ENCODE results near the gene GSTT2B. TPM values are rescaled to one million over a fixed set of nuclear protein-coding genes. Genes with fewer than 3 reads are reported as not detected.
"Not testable (repeated sequence)": the region's sequence is repeated elsewhere in the genome, so short reads cannot be mapped to it uniquely, and the experiment has no call there.

GSTT2B gene
- polyA plus RNA-seq, 3 donors: 6.2 to 12.9 (median 10.0) TPM

- not testable (repeated sequence) for H3K27ac ChIP-seq (ENCODE audit: low read depth, low read length)
- WGBS, 3 donors: 79 to 87% (median 84%) methylated on average over 8 of the region's 8 CpGs
These were observed 6.6 kb downstream of the GSTT2B start for GRCh38 chr22:23954193-23954990.

- H3K27ac ChIP-seq (ENCODE audit: low read depth, low read length): not testable (repeated sequence)
- 57 to 87% (median 70%) methylated on average over 3 to 4 of the region's 4 CpGs for WGBS, 3 donors
These were observed 7.5 kb downstream of the GSTT2B start for GRCh38 chr22:23953485-23953884.

GRCh38 chr22:23952794-23953405 is 8.1 kb downstream of the GSTT2B start:
- not testable (repeated sequence) for H3K27ac ChIP-seq (ENCODE audit: low read depth, low read length)
- 68 to 77% (median 73%) methylated on average over 9 to 11 of the region's 11 CpGs for WGBS, 3 donors

GRCh38 chr22:23951383-23951782 is 9.6 kb downstream of the GSTT2B start:
- WGBS, 3 donors: 84 to 97% (median 90%) methylated on average over 2 of the region's 2 CpGs
- H3K27ac ChIP-seq (ENCODE audit: low read depth, low read length): not testable (repeated sequence)

- H3K27ac ChIP-seq (ENCODE audit: low read depth, low read length): not testable (repeated sequence)
- WGBS, 3 donors: 76 to 88% (median 80%) methylated on average over 17 to 18 of the region's 18 CpGs
These were observed 11.2 kb downstream of the GSTT2B start for GRCh38 chr22:23949764-23950163.

- 0 to 78% (median 51%) methylated on average over 1 to 3 of the region's 3 CpGs for WGBS, 3 donors
- not testable (repeated sequence) for H3K27ac ChIP-seq (ENCODE audit: low read depth, low read length)
These were observed 13.6 kb downstream of the GSTT2B start for GRCh38 chr22:23947391-23947790.

- 100% methylated on average over 3 of the region's 14 CpGs; no CpG with 5 or more reads in 2 of the 3 donors for WGBS, 3 donors
- H3K27ac ChIP-seq (ENCODE audit: low read depth, low read length): not testable (repeated sequence)
These were observed 20.8 kb downstream of the GSTT2B start for GRCh38 chr22:23940166-23940565.

GRCh38 chr22:23939017-23939357 is 22.0 kb downstream of the GSTT2B start:
- 60 to 96% (median 79%) methylated on average over 3 of the region's 3 CpGs for WGBS, 3 donors
- no peak overlapping the region for H3K27ac ChIP-seq (ENCODE audit: low read depth, low read length)

GRCh38 chr22:23938328-23939016 is 22.5 kb downstream of the GSTT2B start:
- no peak overlapping the region for H3K27ac ChIP-seq (ENCODE audit: low read depth, low read length)
- WGBS, 3 donors: 51 to 76% (median 71%) methylated on average over 5 of the region's 5 CpGs

GRCh38 chr22:23926561-23926960 is 34.4 kb downstream of the GSTT2B start:
- WGBS, 3 donors: 71 to 81% (median 78%) methylated on average over 14 of the region's 14 CpGs
- H3K27ac ChIP-seq (ENCODE audit: low read depth, low read length): no peak overlapping the region

GRCh38 chr22:23925020-23925606 is 35.9 kb downstream of the GSTT2B start:
- H3K27ac ChIP-seq (ENCODE audit: low read depth, low read length): no peak overlapping the region
- WGBS, 3 donors: 78 to 92% (median 81%) methylated on average over 6 of the region's 6 CpGs

- WGBS, 3 donors: 43 to 64% (median 55%) methylated on average over 2 of the region's 2 CpGs
- no peak overlapping the region for H3K27ac ChIP-seq (ENCODE audit: low read depth, low read length)
These were observed 38.1 kb downstream of the GSTT2B start for GRCh38 chr22:23922921-23923320.

GRCh38 chr22:23921586-23922201 is 39.3 kb downstream of the GSTT2B start:
- WGBS, 3 donors: 70 to 93% (median 91%) methylated on average over 13 of the region's 13 CpGs
- H3K27ac ChIP-seq (ENCODE audit: low read depth, low read length): not testable (repeated sequence)

- not testable (repeated sequence) for H3K27ac ChIP-seq (ENCODE audit: low read depth, low read length)
- WGBS, 3 donors: 53 to 94% (median 94%) methylated on average over 1 of the region's 1 CpG
These were observed 40.8 kb downstream of the GSTT2B start for GRCh38 chr22:23920267-23920611.

GRCh38 chr22:23915290-23915689 is 45.7 kb downstream of the GSTT2B start:
- WGBS, 3 donors: 80 to 88% (median 80%) methylated on average over 3 of the region's 3 CpGs
- no peak overlapping the region for H3K27ac ChIP-seq (ENCODE audit: low read depth, low read length)

GRCh38 chr22:23913661-23914353 is 47.2 kb downstream of the GSTT2B start:
- 0 to 1% (median 0%) methylated on average over 44 of the region's 44 CpGs for WGBS, 3 donors
- H3K27ac ChIP-seq (ENCODE audit: low read depth, low read length): peak overlapping the region; percentile 51

GRCh38 chr22:23913306-23913660 is 47.7 kb downstream of the GSTT2B start:
- peak overlapping the region; percentile 51 for H3K27ac ChIP-seq (ENCODE audit: low read depth, low read length)
- WGBS, 3 donors: 0% methylated on average over 1 of the region's 1 CpG

GRCh38 chr22:23912293-23912903 is 48.6 kb downstream of the GSTT2B start:
- 85 to 94% (median 88%) methylated on average over 9 of the region's 9 CpGs for WGBS, 3 donors
- no peak overlapping the region for H3K27ac ChIP-seq (ENCODE audit: low read depth, low read length)
